GM21515 (cell line): Measurements from ENCODE around the gene OSBPL9.

Experiments
- ATAC-seq: cut with Tn5 transposase; IDR thresholded peaks from one replicate; pipeline ENCODE4 v1.9.1; 2021; ENCODE audit not compliant: unreplicated experiment

Gene OSBPL9

GRCh38 chr1:51733793-51734522 lies 117.1 kb downstream of the OSBPL9 start:
- no peak for ATAC-seq

GRCh38 chr1:51734896-51735745 lies 118.2 kb downstream of the OSBPL9 start:
- no peak for ATAC-seq

- no peak for ATAC-seq
These were observed 118.9 kb downstream of the OSBPL9 start for GRCh38 chr1:51735746-51736254.

- ATAC-seq = no peak
These were observed 119.8 kb downstream of the OSBPL9 start for GRCh38 chr1:51736702-51737101.

GRCh38 chr1:51738681-51739080 lies 121.8 kb downstream of the OSBPL9 start:
- no peak for ATAC-seq

- no peak for ATAC-seq
These were observed 123.8 kb downstream of the OSBPL9 start for GRCh38 chr1:51740652-51741051.

GRCh38 chr1:51741121-51741681 lies 124.3 kb downstream of the OSBPL9 start:
- no peak for ATAC-seq

GRCh38 chr1:51744506-51745303 lies 127.8 kb downstream of the OSBPL9 start:
- no peak for ATAC-seq

- no peak for ATAC-seq
These were observed 128.3 kb downstream of the OSBPL9 start for GRCh38 chr1:51745304-51745570.

GRCh38 chr1:51749151-51749550 lies 132.3 kb downstream of the OSBPL9 start:
- no peak for ATAC-seq

- ATAC-seq = no peak
These were observed 133.3 kb downstream of the OSBPL9 start for GRCh38 chr1:51750218-51750617.

- no peak for ATAC-seq
These were observed 133.8 kb downstream of the OSBPL9 start for GRCh38 chr1:51750729-51751128.

GRCh38 chr1:51752073-51752948 lies 135.4 kb downstream of the OSBPL9 start:
- no peak for ATAC-seq

GRCh38 chr1:51753969-51754368 lies 137.1 kb downstream of the OSBPL9 start:
- ATAC-seq = no peak

- ATAC-seq = no peak
These were observed 137.8 kb downstream of the OSBPL9 start for GRCh38 chr1:51754666-51755065.

GRCh38 chr1:51755437-51755836 lies 138.5 kb downstream of the OSBPL9 start:
- no peak for ATAC-seq

- ATAC-seq = no peak
These were observed 139.4 kb downstream of the OSBPL9 start for GRCh38 chr1:51756290-51756689.

- no peak for ATAC-seq
These were observed 141.4 kb downstream of the OSBPL9 start for GRCh38 chr1:51758310-51758709.

GRCh38 chr1:51760872-51761271 lies 144.0 kb downstream of the OSBPL9 start:
- no peak for ATAC-seq

- ATAC-seq = no peak
These were observed 144.5 kb downstream of the OSBPL9 start for GRCh38 chr1:51761351-51761750.
